AG08396 (cell line): Measurements from ENCODE around the gene SLC35E2B.

Experiments
- DNase-seq: peaks from one replicate; pipeline ENCODE4 v3.0.0; 2012; ENCODE audit warnings: low spot score, mixed read lengths

SLC35E2B gene

DNA sequence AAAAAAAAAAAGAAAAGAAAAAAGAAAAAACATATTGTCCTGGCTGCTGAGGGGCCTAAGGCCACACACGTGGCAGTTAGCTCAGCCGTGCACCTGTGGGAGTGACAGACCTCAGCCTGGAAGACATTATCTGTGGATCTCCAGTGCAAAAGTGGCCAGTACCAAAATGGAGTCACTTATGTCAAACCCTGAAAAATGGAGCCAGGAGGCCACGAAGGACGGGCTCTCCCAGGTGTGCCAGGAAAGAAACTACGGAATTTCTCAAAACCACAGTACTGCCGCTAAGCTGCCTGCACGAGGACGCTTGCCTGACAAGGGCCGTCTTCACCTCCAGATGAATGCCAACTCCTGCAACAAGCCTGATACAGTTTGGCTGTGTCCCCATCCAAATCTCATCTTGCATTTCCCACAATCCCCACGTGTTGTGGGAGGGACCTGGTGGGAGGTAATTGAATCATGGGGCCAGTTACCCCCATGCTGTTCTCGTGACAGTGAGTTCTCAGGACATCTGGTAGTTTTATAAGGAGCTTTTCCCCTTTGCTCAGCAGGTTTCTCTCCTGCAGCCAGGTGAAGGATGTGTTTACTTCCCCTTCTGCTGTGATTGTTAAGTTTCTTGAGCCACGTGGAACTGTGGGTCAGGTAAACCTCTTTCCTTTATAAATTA is 82.6 kb downstream of the SLC35E2B start:
- no peak for DNase-seq
